ENCODE results near the gene KBTBD3.

Gene KBTBD3

DNA sequence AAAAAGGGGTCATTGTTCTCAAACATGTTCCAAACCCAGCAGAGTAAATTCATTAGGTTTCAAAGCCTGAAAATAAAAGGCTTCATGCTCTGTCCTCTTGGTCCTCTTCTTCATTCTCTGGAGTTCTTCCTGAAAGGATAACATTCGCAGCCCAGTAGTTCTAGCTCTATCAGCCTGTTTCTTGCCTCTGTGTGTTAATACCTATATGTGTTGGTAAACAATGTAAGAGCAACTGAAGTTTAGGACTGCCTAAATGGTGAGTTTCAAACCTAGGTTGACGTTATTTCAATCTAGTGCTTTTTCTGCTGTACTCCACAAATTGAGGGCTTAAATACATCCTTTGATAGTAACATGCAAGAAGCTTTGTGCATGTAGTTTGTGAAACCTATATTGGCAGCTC lies 9.7 kb upstream of the KBTBD3 start:
- TF ChIP-seq, protein P1, sequence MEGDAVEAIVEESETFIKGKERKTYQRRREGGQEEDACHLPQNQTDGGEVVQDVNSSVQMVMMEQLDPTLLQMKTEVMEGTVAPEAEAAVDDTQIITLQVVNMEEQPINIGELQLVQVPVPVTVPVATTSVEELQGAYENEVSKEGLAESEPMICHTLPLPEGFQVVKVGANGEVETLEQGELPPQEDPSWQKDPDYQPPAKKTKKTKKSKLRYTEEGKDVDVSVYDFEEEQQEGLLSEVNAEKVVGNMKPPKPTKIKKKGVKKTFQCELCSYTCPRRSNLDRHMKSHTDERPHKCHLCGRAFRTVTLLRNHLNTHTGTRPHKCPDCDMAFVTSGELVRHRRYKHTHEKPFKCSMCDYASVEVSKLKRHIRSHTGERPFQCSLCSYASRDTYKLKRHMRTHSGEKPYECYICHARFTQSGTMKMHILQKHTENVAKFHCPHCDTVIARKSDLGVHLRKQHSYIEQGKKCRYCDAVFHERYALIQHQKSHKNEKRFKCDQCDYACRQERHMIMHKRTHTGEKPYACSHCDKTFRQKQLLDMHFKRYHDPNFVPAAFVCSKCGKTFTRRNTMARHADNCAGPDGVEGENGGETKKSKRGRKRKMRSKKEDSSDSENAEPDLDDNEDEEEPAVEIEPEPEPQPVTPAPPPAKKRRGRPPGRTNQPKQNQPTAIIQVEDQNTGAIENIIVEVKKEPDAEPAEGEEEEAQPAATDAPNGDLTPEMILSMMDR (IDR thresholded peaks at IDR 0.05; ENCODE audit: unreplicated experiment in 3 of 3) = no peak
- H3K9me3 Mint-ChIP-seq = no peaks in the 10 kb centered on the region
- H3K4me1 Mint-ChIP-seq = peaks cover 33% of the 10 kb centered on the region
- H3K27ac Mint-ChIP-seq = peak overlapping the region; percentile 7 to 36 (median 24)
- H3K36me3 Mint-ChIP-seq (ENCODE audit: low read depth) = peaks cover 52% of the 10 kb centered on the region
- H3K4me3 Mint-ChIP-seq = no peak overlapping the region
- H3K27me3 Mint-ChIP-seq (ENCODE audit: low read depth) = no peaks in the 10 kb centered on the region

DNA sequence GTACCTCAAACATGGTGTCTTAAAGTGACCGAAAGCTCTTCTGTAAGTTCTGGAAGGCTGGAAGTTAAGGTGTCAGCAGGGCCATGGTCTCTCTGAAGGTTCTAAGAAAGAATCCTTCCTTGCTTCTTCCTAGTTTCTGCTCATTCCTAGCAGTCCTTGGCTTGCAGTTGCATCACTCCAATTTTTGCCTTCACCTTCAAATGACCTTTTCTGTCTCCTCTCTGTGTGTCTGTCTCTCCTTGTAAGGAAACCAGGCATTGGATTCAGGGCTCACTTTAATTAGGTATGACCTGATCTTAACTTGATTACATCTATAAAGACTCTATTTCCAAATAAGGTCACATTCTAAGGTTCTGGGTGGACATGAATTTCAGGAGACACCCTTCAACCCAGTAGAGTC lies 9.0 kb upstream of the KBTBD3 start:
- no peaks in the 10 kb centered on the region for H3K27me3 Mint-ChIP-seq (ENCODE audit: low read depth)
- no peak overlapping the region for H3K4me3 Mint-ChIP-seq
- peaks cover 52% of the 10 kb centered on the region for H3K36me3 Mint-ChIP-seq (ENCODE audit: low read depth)
- peaks cover 38% of the 10 kb centered on the region for H3K4me1 Mint-ChIP-seq
- H3K27ac Mint-ChIP-seq = peak overlapping the region in 2 of 3 experiments; percentile 24 to 36
- TF ChIP-seq, protein P1 (IDR thresholded peaks at IDR 0.05; ENCODE audit: unreplicated experiment in 3 of 3) = no peak
- H3K9me3 Mint-ChIP-seq = no peaks in the 10 kb centered on the region

DNA sequence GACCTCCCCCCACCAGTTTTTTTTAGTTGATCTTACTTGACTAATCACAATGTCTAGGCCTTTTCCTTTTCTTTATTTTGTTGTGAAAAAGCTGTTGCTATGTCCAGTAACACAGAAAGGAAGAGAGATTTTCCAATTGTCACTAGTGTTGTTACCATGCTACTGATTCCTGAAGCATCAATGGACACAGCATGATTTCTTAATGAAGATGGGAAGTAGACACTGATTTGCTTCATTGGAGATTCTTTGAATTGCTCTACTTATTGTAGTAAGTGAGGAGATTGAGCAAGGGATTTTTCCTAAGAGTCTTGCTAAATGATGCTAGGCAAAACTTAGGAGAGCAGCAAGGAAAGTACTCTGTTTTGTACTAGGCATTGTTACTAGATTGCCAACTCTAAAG lies 4.9 kb upstream of the KBTBD3 start:
- Mint-ChIP-seq H3K9me3 (no peaks in the 10 kb centered on the region), H3K4me1 (peaks cover 50% of the 10 kb centered on the region), H3K27me3 (ENCODE audit: low read depth) (no peaks in the 10 kb centered on the region), H3K4me3 (peak overlapping the region in 2 of 3 experiments; percentile 7 to 11), H3K27ac (no peak overlapping the region), H3K36me3 (ENCODE audit: low read depth) (peaks cover 60% of the 10 kb centered on the region)
- TF ChIP-seq, protein P1 (IDR thresholded peaks at IDR 0.05; ENCODE audit: unreplicated experiment in 3 of 3) = no peak

DNA sequence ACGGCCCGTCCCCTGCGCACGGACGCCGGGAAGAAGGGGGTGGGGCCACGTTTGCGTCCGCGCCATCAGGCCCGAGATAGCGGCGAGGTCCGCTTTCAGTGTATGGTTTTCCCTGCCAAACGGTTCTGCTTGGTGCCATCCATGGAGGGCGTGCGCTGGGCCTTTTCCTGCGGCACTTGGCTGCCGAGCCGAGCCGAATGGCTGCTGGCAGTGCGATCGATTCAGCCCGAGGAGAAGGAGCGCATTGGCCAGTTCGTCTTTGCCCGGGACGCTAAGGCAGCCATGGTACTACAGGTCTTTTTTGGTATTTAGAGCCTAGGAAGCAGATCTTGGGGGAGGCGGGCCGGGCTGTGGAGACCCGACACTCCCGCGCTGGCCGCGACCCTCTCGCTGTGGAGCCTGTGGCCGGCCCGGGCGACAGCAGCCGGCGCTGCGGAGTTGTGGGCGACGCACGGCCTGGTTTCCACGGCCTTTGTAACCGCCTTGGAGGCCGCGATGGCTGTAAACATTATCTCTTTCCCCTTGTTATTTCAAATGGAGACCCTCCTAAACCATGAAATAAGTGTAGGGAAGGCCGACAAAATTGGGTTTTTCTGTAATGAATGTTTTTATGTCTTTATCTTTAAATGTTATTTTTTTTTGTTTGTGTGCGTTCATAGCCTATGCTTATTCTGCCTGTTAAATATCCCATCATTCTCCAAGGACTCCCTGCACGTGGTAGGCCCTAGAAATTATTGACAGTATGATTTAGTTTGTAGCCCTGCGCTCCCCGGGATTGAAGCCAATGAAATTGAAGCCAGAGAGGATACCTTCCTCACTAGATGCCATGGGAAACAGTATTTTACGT lies 685 bp upstream of the KBTBD3 start, which contains the start of gene AASDHPPT:
Gene AASDHPPT, plus strand, starts transcription at position 54 of the 847 bp plus-strand sequence. Its CDS starts 49 bp downstream, at position 103.
- peak within 1 kb of the TSS; percentile 94 to 100 (median 97) for H3K4me3 Mint-ChIP-seq
- TF ChIP-seq, protein P1 (IDR thresholded peaks at IDR 0.05; ENCODE audit: unreplicated experiment in 3 of 3) = no peak
- no peaks in the 10 kb centered on the region for H3K9me3 Mint-ChIP-seq
- peak within 1 kb of the TSS; percentile 96 to 100 (median 98) for H3K27ac Mint-ChIP-seq
- H3K36me3 Mint-ChIP-seq (ENCODE audit: low read depth) = peaks cover 27% of the 10 kb centered on the region
- H3K27me3 Mint-ChIP-seq (ENCODE audit: low read depth) = no peaks in the 10 kb centered on the region
- H3K4me1 Mint-ChIP-seq = peaks cover 54% of the 10 kb centered on the region

DNA sequence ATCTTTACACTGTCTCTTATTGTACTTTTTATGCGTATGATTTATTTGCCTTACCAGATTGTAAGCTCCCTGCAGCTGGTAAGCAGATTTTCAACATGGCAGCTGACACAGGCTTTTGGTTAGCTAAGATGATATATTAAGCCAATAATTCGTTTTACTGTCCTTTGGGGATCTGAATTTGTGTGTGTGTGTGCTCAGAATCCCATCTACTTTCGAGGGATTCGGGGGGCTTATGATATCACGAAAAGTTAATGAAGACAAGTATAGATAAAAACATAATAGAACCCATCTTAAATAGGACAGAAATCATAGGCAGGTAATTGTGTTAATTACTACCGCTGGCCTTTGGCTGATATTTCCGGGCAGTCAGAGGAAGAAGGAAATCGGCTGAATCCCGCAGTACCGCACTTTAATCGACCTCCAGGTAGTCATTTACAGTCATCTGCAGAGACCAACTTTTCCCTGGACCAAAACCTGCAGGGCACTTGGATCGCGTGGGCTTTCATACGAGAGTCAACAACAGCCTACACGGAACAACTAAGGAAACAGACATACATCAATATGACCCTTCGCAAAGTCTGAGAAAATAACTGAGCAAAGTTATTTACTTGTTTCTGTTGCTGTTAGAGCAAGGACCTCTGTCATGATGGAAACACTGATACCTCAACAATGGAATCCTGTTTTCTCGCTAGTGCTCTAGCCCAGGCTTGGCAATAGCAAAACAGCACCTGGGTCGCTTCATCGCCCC lies 802 bp downstream of the KBTBD3 start:
- Mint-ChIP-seq H3K27me3 (ENCODE audit: low read depth) (no peaks in the 10 kb centered on the region), H3K4me1 (peaks cover 46% of the 10 kb centered on the region), H3K36me3 (ENCODE audit: low read depth) (peaks cover 15% of the 10 kb centered on the region), H3K4me3 (peak overlapping the region; percentile 94 to 100 (median 97)), H3K27ac (peak overlapping the region; percentile 96 to 100 (median 98)), H3K9me3 (no peaks in the 10 kb centered on the region)
- TF ChIP-seq, protein P1 (IDR thresholded peaks at IDR 0.05; ENCODE audit: unreplicated experiment in 3 of 3) = no peak

All from nephron (organoid).